ENCODE results near the gene SERPINA1. TPM values are rescaled to one million over a fixed set of nuclear protein-coding genes. Genes with fewer than 3 reads are reported as not detected.
A peak's percentile ranks its signal among the peaks of the same experiment; 100 is the strongest.

Gene SERPINA1
- total RNA-seq, 1 experiment from 2014 or later = 150 TPM

DNA sequence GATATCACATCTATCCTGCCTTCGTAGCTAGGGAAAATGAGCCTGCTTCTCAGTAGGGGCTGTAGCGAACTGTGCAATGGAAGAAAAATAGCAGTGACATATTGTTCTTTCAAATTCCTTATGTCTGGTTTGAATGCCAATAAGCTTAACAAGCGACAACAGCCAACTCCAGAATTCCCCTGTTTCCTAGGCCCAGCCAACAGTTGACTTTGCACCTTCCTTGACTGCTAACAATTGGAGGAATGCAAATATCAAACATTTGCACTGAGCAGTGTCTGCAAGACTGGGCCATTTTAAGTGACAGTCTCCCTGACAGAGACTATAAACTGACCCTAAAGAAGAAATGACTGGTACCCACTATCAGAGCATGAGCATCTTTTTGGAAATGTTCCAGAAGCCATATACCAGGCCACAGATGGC lies 12.0 kb upstream of the SERPINA1 start:
- intact Hi-C loops (cut with micrococcal nuclease; ENCODE audit: unreplicated experiment) = no loop called here
- no peaks in the 10 kb centered on the region for H3K9me3 ChIP-seq
- TF ChIP-seq, protein P1, sequence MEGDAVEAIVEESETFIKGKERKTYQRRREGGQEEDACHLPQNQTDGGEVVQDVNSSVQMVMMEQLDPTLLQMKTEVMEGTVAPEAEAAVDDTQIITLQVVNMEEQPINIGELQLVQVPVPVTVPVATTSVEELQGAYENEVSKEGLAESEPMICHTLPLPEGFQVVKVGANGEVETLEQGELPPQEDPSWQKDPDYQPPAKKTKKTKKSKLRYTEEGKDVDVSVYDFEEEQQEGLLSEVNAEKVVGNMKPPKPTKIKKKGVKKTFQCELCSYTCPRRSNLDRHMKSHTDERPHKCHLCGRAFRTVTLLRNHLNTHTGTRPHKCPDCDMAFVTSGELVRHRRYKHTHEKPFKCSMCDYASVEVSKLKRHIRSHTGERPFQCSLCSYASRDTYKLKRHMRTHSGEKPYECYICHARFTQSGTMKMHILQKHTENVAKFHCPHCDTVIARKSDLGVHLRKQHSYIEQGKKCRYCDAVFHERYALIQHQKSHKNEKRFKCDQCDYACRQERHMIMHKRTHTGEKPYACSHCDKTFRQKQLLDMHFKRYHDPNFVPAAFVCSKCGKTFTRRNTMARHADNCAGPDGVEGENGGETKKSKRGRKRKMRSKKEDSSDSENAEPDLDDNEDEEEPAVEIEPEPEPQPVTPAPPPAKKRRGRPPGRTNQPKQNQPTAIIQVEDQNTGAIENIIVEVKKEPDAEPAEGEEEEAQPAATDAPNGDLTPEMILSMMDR (IDR thresholded peaks at IDR 0.05; ENCODE audit: insufficient read depth in 1 of 2, low read depth in 1 of 2, low read length in 1 of 2, severe bottlenecking in 1 of 2, unreplicated experiment in 1 of 2) = no peak
- no peaks in the 10 kb centered on the region for H3K27me3 Mint-ChIP-seq (ENCODE audit: insufficient read depth, unreplicated experiment)
- DNase-seq = peak; percentile 51 to 61
- H3K4me3 Mint-ChIP-seq (ENCODE audit: unreplicated experiment) = no peak overlapping the region
- no peaks in the 10 kb centered on the region for H3K36me3 Mint-ChIP-seq (ENCODE audit: insufficient read depth, unreplicated experiment)
- H3K4me1 Mint-ChIP-seq (ENCODE audit: low read depth, unreplicated experiment) = peaks cover 24% of the 10 kb centered on the region
- no peak overlapping the region for H3K27ac Mint-ChIP-seq (ENCODE audit: unreplicated experiment)
- no peaks in the 10 kb centered on the region for H3K9me3 Mint-ChIP-seq (ENCODE audit: unreplicated experiment)
- H3K36me3 ChIP-seq (ENCODE audit: control insufficient read depth, insufficient read depth, low read length) = no peaks in the 10 kb centered on the region
- no peak overlapping the region for H3K4me3 ChIP-seq (ENCODE audit: low read depth, low read length)
- H3K27me3 ChIP-seq (replicated peaks; ENCODE audit: control insufficient read depth, insufficient read depth, low read length) = no peaks in the 10 kb centered on the region
- POLR2A ChIA-PET = no interaction called here
- H3K4me1 ChIP-seq = peaks cover 52% of the 10 kb centered on the region
- BruUV-seq (replicated peaks) = no TSS peak
- CTCF ChIA-PET = interaction anchor here (1.1 to 1.2 kb wide), 2 partner anchors 12 to 23 kb away, joined by 4 to 5 read pairs; no protein-coding TSS in a partner anchor

DNA sequence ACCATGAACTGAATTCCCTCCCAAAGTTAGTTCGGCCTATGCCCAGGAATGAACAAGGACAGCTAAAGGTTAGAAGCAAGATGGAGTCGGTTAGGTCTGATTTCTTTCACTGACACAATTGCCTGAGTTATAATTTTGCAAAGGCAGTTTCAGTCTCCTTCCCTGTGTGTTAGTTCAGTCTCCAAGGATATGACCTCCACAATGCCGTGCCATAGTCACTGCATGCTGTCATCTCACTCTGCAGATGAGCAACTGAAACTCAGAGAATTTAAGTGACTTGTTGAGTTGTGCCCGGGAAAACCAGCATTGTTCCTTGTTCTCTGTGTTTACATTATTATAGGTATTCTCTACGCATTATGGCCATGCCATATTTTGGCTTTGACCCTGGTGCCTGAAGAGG lies 10.1 kb upstream of the SERPINA1 start:
- peaks cover 53% of the 10 kb centered on the region for H3K4me1 ChIP-seq
- peaks cover 31% of the 10 kb centered on the region for H3K4me1 Mint-ChIP-seq (ENCODE audit: low read depth, unreplicated experiment)

DNA sequence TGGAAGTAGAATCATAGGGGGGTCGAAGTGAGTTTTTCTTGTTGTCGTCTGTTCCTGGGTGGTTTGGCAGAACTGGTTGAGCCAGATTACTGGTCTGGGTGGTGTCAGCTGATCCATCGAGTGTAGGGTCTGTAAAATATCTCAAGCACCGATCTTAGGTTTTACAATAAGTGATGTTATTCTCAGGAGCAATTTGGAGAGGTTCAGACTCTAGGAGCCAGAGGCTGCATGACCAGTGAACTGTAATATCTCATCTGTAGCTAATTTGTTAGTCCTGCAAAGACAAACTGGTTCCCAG lies 9.7 kb upstream of the SERPINA1 start:
- H3K27ac Mint-ChIP-seq (ENCODE audit: unreplicated experiment) = peak overlapping the region; percentile 53
- no TSS peak for BruUV-seq (replicated peaks)
- Histone ChIP-seq H3K4me1 (peaks cover 49% of the 10 kb centered on the region), H3K36me3 (ENCODE audit: control insufficient read depth, insufficient read depth, low read length) (no peaks in the 10 kb centered on the region), H3K9me3 (no peaks in the 10 kb centered on the region), H3K4me3 (ENCODE audit: low read depth, low read length) (no peak overlapping the region), H3K27me3 (replicated peaks; ENCODE audit: control insufficient read depth, insufficient read depth, low read length) (no peaks in the 10 kb centered on the region)
- ChIA-PET CTCF (no interaction called here), POLR2A (no interaction called here)
- H3K4me3 Mint-ChIP-seq (ENCODE audit: unreplicated experiment) = peak overlapping the region; percentile 14
- no peaks in the 10 kb centered on the region for H3K9me3 Mint-ChIP-seq (ENCODE audit: unreplicated experiment)
- H3K36me3 Mint-ChIP-seq (ENCODE audit: insufficient read depth, unreplicated experiment) = no peaks in the 10 kb centered on the region
- peak in 1 of 2 experiments; percentile 44 for DNase-seq
- TF ChIP-seq, protein P1 (IDR thresholded peaks at IDR 0.05; ENCODE audit: insufficient read depth in 1 of 2, low read depth in 1 of 2, low read length in 1 of 2, severe bottlenecking in 1 of 2, unreplicated experiment in 1 of 2) = no peak
- no peaks in the 10 kb centered on the region for H3K27me3 Mint-ChIP-seq (ENCODE audit: insufficient read depth, unreplicated experiment)
- intact Hi-C loops (cut with micrococcal nuclease; ENCODE audit: unreplicated experiment) = no loop called here
- H3K4me1 Mint-ChIP-seq (ENCODE audit: low read depth, unreplicated experiment) = peaks cover 31% of the 10 kb centered on the region

More for the DNA sequence above, 10.1 kb upstream of the SERPINA1 start:
- no peak for DNase-seq
- no peaks in the 10 kb centered on the region for H3K9me3 ChIP-seq
- Mint-ChIP-seq H3K9me3 (ENCODE audit: unreplicated experiment) (no peaks in the 10 kb centered on the region), H3K27ac (ENCODE audit: unreplicated experiment) (peak overlapping the region; percentile 53), H3K36me3 (ENCODE audit: insufficient read depth, unreplicated experiment) (no peaks in the 10 kb centered on the region), H3K27me3 (ENCODE audit: insufficient read depth, unreplicated experiment) (no peaks in the 10 kb centered on the region), H3K4me3 (ENCODE audit: unreplicated experiment) (peak overlapping the region; percentile 14)
- CTCF ChIA-PET = no interaction called here
- intact Hi-C loops (cut with micrococcal nuclease; ENCODE audit: unreplicated experiment) = no loop called here
- no peak overlapping the region for H3K4me3 ChIP-seq (ENCODE audit: low read depth, low read length)
- POLR2A ChIA-PET = no interaction called here
- H3K36me3 ChIP-seq (ENCODE audit: control insufficient read depth, insufficient read depth, low read length) = no peaks in the 10 kb centered on the region
- no TSS peak for BruUV-seq (replicated peaks)
- TF ChIP-seq, protein P1 (IDR thresholded peaks at IDR 0.05; ENCODE audit: insufficient read depth in 1 of 2, low read depth in 1 of 2, low read length in 1 of 2, severe bottlenecking in 1 of 2, unreplicated experiment in 1 of 2) = no peak
- H3K27me3 ChIP-seq (replicated peaks; ENCODE audit: control insufficient read depth, insufficient read depth, low read length) = no peaks in the 10 kb centered on the region

All from Caco-2 (cell line).